ENCODE data around the gene MTMR10.

Gene MTMR10

DNA sequence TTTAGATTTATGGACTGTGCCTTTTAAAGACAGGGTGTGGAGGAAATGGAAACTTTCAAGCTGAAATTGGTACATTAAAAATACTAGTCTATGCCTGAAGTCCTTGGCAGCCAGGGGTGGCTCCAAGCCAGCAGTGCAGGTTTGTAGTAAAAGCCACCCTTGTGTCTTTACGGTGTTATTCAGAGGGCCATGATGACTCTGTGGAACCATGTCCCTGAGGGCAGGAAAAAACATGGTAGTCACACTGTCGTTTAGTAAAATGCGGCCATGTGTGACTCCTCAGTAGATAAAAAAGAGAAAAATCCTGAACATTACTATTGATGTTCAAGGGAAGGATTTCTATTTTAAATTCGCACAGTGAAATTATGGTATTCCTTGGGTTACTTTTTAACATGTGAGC lies 85.1 kb downstream of the MTMR10 start:
- no peak overlapping the region for H3K9ac ChIP-seq
- no peaks in the 10 kb centered on the region for H3K27me3 ChIP-seq (ENCODE audit: control insufficient read depth, insufficient read depth, low read length)
- H3K27ac ChIP-seq: no peak overlapping the region
- no peak overlapping the region for H2AFZ ChIP-seq
- no peak overlapping the region for H3K4me3 ChIP-seq (ENCODE audit: low read depth, low read length)
- H3K4me1 ChIP-seq: no peaks in the 10 kb centered on the region
- H3K36me3 ChIP-seq (ENCODE audit: control insufficient read depth, insufficient read depth, low read length): no peaks in the 10 kb centered on the region
- H3K9me3 ChIP-seq (ENCODE audit: control insufficient read depth, low read length): no peaks in the 10 kb centered on the region
- no peak for TF ChIP-seq CTCF (IDR thresholded peaks at IDR 0.05)
- H3K4me2 ChIP-seq (ENCODE audit: low read length): no peak overlapping the region
- H3K79me2 ChIP-seq: no peaks in the 10 kb centered on the region

DNA sequence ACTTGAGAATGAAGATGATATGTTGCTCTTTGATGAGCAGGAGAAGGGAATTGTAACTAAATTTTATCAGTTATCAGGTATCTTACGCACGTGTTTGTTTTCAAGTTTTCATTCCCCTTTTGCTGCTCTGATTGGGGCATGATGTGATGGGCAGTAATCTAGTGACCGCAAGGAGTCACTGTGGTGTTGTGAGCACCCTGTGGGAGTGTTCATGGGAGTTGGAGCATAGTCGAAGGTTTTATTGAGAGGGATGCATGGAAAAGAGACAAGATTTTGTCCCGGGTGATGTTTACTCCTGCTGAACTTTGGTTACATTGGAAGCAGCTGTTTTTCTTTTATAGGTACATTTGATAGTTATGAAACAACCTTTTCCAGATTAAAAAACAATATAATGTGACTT lies 85.6 kb downstream of the MTMR10 start:
- Histone ChIP-seq H3K36me3 (ENCODE audit: control insufficient read depth, insufficient read depth, low read length) (no peaks in the 10 kb centered on the region), H2AFZ (no peak overlapping the region), H3K9ac (no peak overlapping the region), H3K9me3 (ENCODE audit: control insufficient read depth, low read length) (no peaks in the 10 kb centered on the region), H3K4me3 (ENCODE audit: low read depth, low read length) (no peak overlapping the region), H3K27ac (no peak overlapping the region), H3K27me3 (ENCODE audit: control insufficient read depth, insufficient read depth, low read length) (no peaks in the 10 kb centered on the region), H3K4me1 (no peaks in the 10 kb centered on the region), H3K79me2 (no peaks in the 10 kb centered on the region), H3K4me2 (ENCODE audit: low read length) (no peak overlapping the region)
- no peak for TF ChIP-seq CTCF (IDR thresholded peaks at IDR 0.05)

GRCh38 chr15:30904812-30905211 lies 86.6 kb downstream of the MTMR10 start:
- Histone ChIP-seq H3K4me3 (ENCODE audit: low read depth, low read length) (peak overlapping the region; percentile 88), H3K36me3 (ENCODE audit: control insufficient read depth, insufficient read depth, low read length) (no peaks in the 10 kb centered on the region), H3K27ac (no peak overlapping the region), H3K27me3 (ENCODE audit: control insufficient read depth, insufficient read depth, low read length) (no peaks in the 10 kb centered on the region), H3K9ac (no peak overlapping the region), H3K79me2 (no peaks in the 10 kb centered on the region), H3K9me3 (ENCODE audit: control insufficient read depth, low read length) (no peaks in the 10 kb centered on the region), H2AFZ (no peak overlapping the region), H3K4me1 (no peaks in the 10 kb centered on the region), H3K4me2 (ENCODE audit: low read length) (peak overlapping the region; percentile 81)
- no peak for TF ChIP-seq CTCF (IDR thresholded peaks at IDR 0.05)

DNA sequence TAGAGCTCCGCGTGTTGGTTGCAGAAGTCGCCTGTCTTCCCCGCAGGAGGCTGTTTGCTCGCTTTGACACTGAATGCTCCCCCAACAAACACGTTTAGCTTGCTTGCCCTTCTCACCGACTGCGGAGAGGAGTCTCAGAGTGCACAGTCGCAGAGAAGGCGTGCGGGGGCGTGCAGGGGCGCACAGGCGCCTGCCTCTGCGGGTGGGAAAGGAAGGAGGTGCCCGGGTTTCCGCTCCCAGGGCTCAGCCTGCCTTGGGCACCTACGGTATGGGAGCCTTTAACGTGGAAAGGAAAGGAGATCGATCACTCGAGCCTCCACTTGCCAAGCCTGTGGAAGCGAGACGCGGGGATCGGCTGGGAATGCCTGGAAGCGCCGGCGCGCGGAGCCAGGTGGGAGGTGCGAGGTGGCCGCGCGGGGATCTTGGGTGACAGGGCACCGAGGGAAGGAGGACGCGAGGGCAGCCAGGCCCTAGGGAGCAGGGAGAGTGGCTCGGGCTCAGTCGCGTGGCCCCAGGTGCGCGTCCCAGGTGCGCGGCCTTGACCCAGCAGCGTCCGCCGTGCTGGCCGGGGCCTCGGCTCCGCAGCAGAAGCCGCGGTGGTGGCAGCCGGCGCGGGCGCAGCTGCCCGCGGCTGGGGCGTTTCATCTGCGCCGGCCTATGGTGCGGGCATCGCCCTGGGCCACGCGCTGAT lies 87.8 kb downstream of the MTMR10 start, which contains the start of gene FAN1:
FAN1 (plus strand) TSS at position 419 of the 691 bp plus-strand sequence. CDS start 749 bp downstream, outside the sequence.
- Histone ChIP-seq H3K9ac (peak within 1 kb of the TSS; percentile 37), H3K9me3 (ENCODE audit: control insufficient read depth, low read length) (no peaks in the 10 kb centered on the region), H3K4me2 (ENCODE audit: low read length) (peak within 1 kb of the TSS; percentile 81), H2AFZ (peak within 1 kb of the TSS; percentile 95), H3K27ac (peak within 1 kb of the TSS; percentile 63), H3K27me3 (ENCODE audit: control insufficient read depth, insufficient read depth, low read length) (no peaks in the 10 kb centered on the region), H3K4me1 (no peaks in the 10 kb centered on the region), H3K36me3 (ENCODE audit: control insufficient read depth, insufficient read depth, low read length) (no peaks in the 10 kb centered on the region), H3K79me2 (no peaks in the 10 kb centered on the region), H3K4me3 (ENCODE audit: low read depth, low read length) (peak within 1 kb of the TSS; percentile 88)
- TF ChIP-seq CTCF (IDR thresholded peaks at IDR 0.05): no peak

- H3K4me3 ChIP-seq (ENCODE audit: low read depth, low read length): no peak overlapping the region
- H3K27me3 ChIP-seq (ENCODE audit: control insufficient read depth, insufficient read depth, low read length): no peaks in the 10 kb centered on the region
- H3K4me1 ChIP-seq: no peaks in the 10 kb centered on the region
- H3K36me3 ChIP-seq (ENCODE audit: control insufficient read depth, insufficient read depth, low read length): no peaks in the 10 kb centered on the region
- H3K9me3 ChIP-seq (ENCODE audit: control insufficient read depth, low read length): no peaks in the 10 kb centered on the region
- TF ChIP-seq CTCF (IDR thresholded peaks at IDR 0.05): no peak
- no peak overlapping the region for H2AFZ ChIP-seq
- H3K9ac ChIP-seq: no peak overlapping the region
- H3K79me2 ChIP-seq: no peaks in the 10 kb centered on the region
- no peak overlapping the region for H3K4me2 ChIP-seq (ENCODE audit: low read length)
- H3K27ac ChIP-seq: no peak overlapping the region
These were observed 89.5 kb downstream of the MTMR10 start for GRCh38 chr15:30901889-30902288.
